ENCODE data around the gene MEPCE.
A peak's percentile ranks its signal among the peaks of the same experiment; 100 is the strongest.

MEPCE gene

GRCh38 chr7:100415448-100415847, 14.2 kb upstream of the MEPCE start:
- no peak overlapping the region for H2BK15ac ChIP-seq (ENCODE audit: low read length)
- no peaks in the 10 kb centered on the region for H3K9me3 ChIP-seq (replicated peaks in 1 of 2; ENCODE audit: control insufficient read depth in 2 of 2, insufficient read depth in 1 of 2, low read depth in 1 of 2, low read length in 2 of 2)
- DNase-seq (ENCODE audit: low spot score), result no peak
- H3K4me1 ChIP-seq (ENCODE audit: control insufficient read depth in 2 of 2, insufficient read depth in 1 of 2, low read depth in 1 of 2, low read length in 2 of 2), result peaks cover 0 to 4% of the 10 kb centered on the region in 2 donors
- H4K91ac ChIP-seq (ENCODE audit: low read depth, low read length, poor library complexity), result no peak overlapping the region
- no peak overlapping the region for H3K23ac ChIP-seq (ENCODE audit: low read depth, low read length, poor library complexity)
- peaks cover 0 to 1% (median 0%) of the 10 kb centered on the region in 3 experiments for H3K27me3 ChIP-seq (ENCODE audit: control insufficient read depth in 3 of 3, insufficient read depth in 3 of 3, low read depth in 1 of 3, low read length in 3 of 3)
- H3K4ac ChIP-seq (ENCODE audit: low read length), result no peak overlapping the region
- no peak overlapping the region for H2BK5ac ChIP-seq (ENCODE audit: low read length)
- H2AFZ ChIP-seq (ENCODE audit: low read length), result no peak overlapping the region
- H2BK120ac ChIP-seq (ENCODE audit: low read depth, low read length), result no peak overlapping the region
- no peak overlapping the region for H2AK5ac ChIP-seq (ENCODE audit: low read depth, low read length)
- no peaks in the 10 kb centered on the region for H3K36me3 ChIP-seq (replicated peaks in 1 of 2; ENCODE audit: control insufficient read depth in 2 of 2, insufficient read depth in 2 of 2, low read length in 2 of 2)
- H3K4me2 ChIP-seq (ENCODE audit: insufficient read depth, low read length, poor library complexity, severe bottlenecking), result no peak overlapping the region
- H4K8ac ChIP-seq (ENCODE audit: low read depth, low read length), result no peak overlapping the region
- H3K4me3 ChIP-seq (ENCODE audit: low read length in 2 of 2), result no peak overlapping the region
- H2BK12ac ChIP-seq (ENCODE audit: low read length), result no peak overlapping the region
- no peaks in the 10 kb centered on the region for H3K79me1 ChIP-seq (ENCODE audit: low read depth, low read length)
- no peak overlapping the region for H3K27ac ChIP-seq (replicated peaks; ENCODE audit: low read length)
- H3K9ac ChIP-seq (ENCODE audit: low read depth, low read length, poor library complexity), result no peak overlapping the region
- H3K14ac ChIP-seq (ENCODE audit: low read length), result no peak overlapping the region
- WGBS, 2 donors (ENCODE audit: extremely low coverage in 2 of 2, insufficient read length in 2 of 2, insufficient replicate concordance in 1 of 2), result no CpG with 5 or more reads among the region's 5 CpGs
- H3K18ac ChIP-seq (ENCODE audit: low read length), result no peak overlapping the region

GRCh38 chr7:100418930-100419659, 10.5 kb upstream of the MEPCE start:
- Histone ChIP-seq H4K91ac (ENCODE audit: low read depth, low read length, poor library complexity) (no peak overlapping the region), H3K4me3 (ENCODE audit: low read length in 2 of 2) (no peak overlapping the region), H3K27ac (replicated peaks; ENCODE audit: low read length) (no peak overlapping the region), H3K9me3 (replicated peaks in 1 of 2; ENCODE audit: control insufficient read depth in 2 of 2, insufficient read depth in 1 of 2, low read depth in 1 of 2, low read length in 2 of 2) (no peaks in the 10 kb centered on the region), H3K18ac (ENCODE audit: low read length) (no peak overlapping the region), H3K27me3 (ENCODE audit: control insufficient read depth in 3 of 3, insufficient read depth in 3 of 3, low read depth in 1 of 3, low read length in 3 of 3) (no peaks in the 10 kb centered on the region), H3K36me3 (replicated peaks in 1 of 2; ENCODE audit: control insufficient read depth in 2 of 2, insufficient read depth in 2 of 2, low read length in 2 of 2) (no peaks in the 10 kb centered on the region), H3K9ac (ENCODE audit: low read depth, low read length, poor library complexity) (no peak overlapping the region), H2BK12ac (ENCODE audit: low read length) (no peak overlapping the region), H2AK5ac (ENCODE audit: low read depth, low read length) (no peak overlapping the region), H2BK120ac (ENCODE audit: low read depth, low read length) (no peak overlapping the region), H3K23ac (ENCODE audit: low read depth, low read length, poor library complexity) (no peak overlapping the region), H3K4me2 (ENCODE audit: insufficient read depth, low read length, poor library complexity, severe bottlenecking) (no peak overlapping the region), H3K14ac (ENCODE audit: low read length) (no peak overlapping the region), H4K8ac (ENCODE audit: low read depth, low read length) (no peak overlapping the region), H2BK15ac (ENCODE audit: low read length) (no peak overlapping the region), H3K79me1 (ENCODE audit: low read depth, low read length) (no peaks in the 10 kb centered on the region), H2BK5ac (ENCODE audit: low read length) (no peak overlapping the region), H2AFZ (ENCODE audit: low read length) (peak overlapping the region; percentile 41), H3K4ac (ENCODE audit: low read length) (no peak overlapping the region), H3K4me1 (ENCODE audit: control insufficient read depth in 2 of 2, insufficient read depth in 1 of 2, low read depth in 1 of 2, low read length in 2 of 2) (no peaks in the 10 kb centered on the region)
- no peak for DNase-seq (ENCODE audit: low spot score)
- no CpG with 5 or more reads among the region's 1 CpG for WGBS, 2 donors (ENCODE audit: extremely low coverage in 2 of 2, insufficient read length in 2 of 2, insufficient replicate concordance in 1 of 2)

- H3K79me1 ChIP-seq (ENCODE audit: low read depth, low read length), result no peaks in the 10 kb centered on the region
- H3K4ac ChIP-seq (ENCODE audit: low read length), result no peak overlapping the region
- no peak overlapping the region for H3K18ac ChIP-seq (ENCODE audit: low read length)
- DNase-seq (ENCODE audit: low spot score), result no peak
- no peaks in the 10 kb centered on the region for H3K9me3 ChIP-seq (replicated peaks in 1 of 2; ENCODE audit: control insufficient read depth in 2 of 2, insufficient read depth in 1 of 2, low read depth in 1 of 2, low read length in 2 of 2)
- H3K9ac ChIP-seq (ENCODE audit: low read depth, low read length, poor library complexity), result no peak overlapping the region
- no peaks in the 10 kb centered on the region for H3K4me1 ChIP-seq (ENCODE audit: control insufficient read depth in 2 of 2, insufficient read depth in 1 of 2, low read depth in 1 of 2, low read length in 2 of 2)
- H3K36me3 ChIP-seq (replicated peaks in 1 of 2; ENCODE audit: control insufficient read depth in 2 of 2, insufficient read depth in 2 of 2, low read length in 2 of 2), result no peaks in the 10 kb centered on the region
- H2BK15ac ChIP-seq (ENCODE audit: low read length), result no peak overlapping the region
- H2BK12ac ChIP-seq (ENCODE audit: low read length), result no peak overlapping the region
- no peak overlapping the region for H2AK5ac ChIP-seq (ENCODE audit: low read depth, low read length)
- no peak overlapping the region for H4K91ac ChIP-seq (ENCODE audit: low read depth, low read length, poor library complexity)
- no peak overlapping the region for H3K4me3 ChIP-seq (ENCODE audit: low read length in 2 of 2)
- no CpG with 5 or more reads among the region's 1 CpG for WGBS, 2 donors (ENCODE audit: extremely low coverage in 2 of 2, insufficient read length in 2 of 2, insufficient replicate concordance in 1 of 2)
- H3K27me3 ChIP-seq (ENCODE audit: control insufficient read depth in 3 of 3, insufficient read depth in 3 of 3, low read depth in 1 of 3, low read length in 3 of 3), result no peaks in the 10 kb centered on the region
- H3K23ac ChIP-seq (ENCODE audit: low read depth, low read length, poor library complexity), result no peak overlapping the region
- H2BK5ac ChIP-seq (ENCODE audit: low read length), result no peak overlapping the region
- H3K14ac ChIP-seq (ENCODE audit: low read length), result no peak overlapping the region
- H2BK120ac ChIP-seq (ENCODE audit: low read depth, low read length), result no peak overlapping the region
- H3K27ac ChIP-seq (replicated peaks; ENCODE audit: low read length), result no peak overlapping the region
- H2AFZ ChIP-seq (ENCODE audit: low read length), result peak overlapping the region; percentile 41
- H3K4me2 ChIP-seq (ENCODE audit: insufficient read depth, low read length, poor library complexity, severe bottlenecking), result no peak overlapping the region
- H4K8ac ChIP-seq (ENCODE audit: low read depth, low read length), result no peak overlapping the region
Observed at GRCh38 chr7:100419660-100420226, 9.9 kb upstream of the MEPCE start.

GRCh38 chr7:100423315-100423714, 6.3 kb upstream of the MEPCE start:
- Histone ChIP-seq H2BK15ac (ENCODE audit: low read length) (no peak overlapping the region), H3K9ac (ENCODE audit: low read depth, low read length, poor library complexity) (no peak overlapping the region)
- WGBS, 2 donors (ENCODE audit: extremely low coverage in 2 of 2, insufficient read length in 2 of 2, insufficient replicate concordance in 1 of 2), result no CpG with 5 or more reads among the region's 6 CpGs

More at GRCh38 chr7:100423315-100423714, 6.3 kb upstream of the MEPCE start:
- Histone ChIP-seq H3K4ac (ENCODE audit: low read length) (no peak overlapping the region), H2AK5ac (ENCODE audit: low read depth, low read length) (no peak overlapping the region), H3K4me2 (ENCODE audit: insufficient read depth, low read length, poor library complexity, severe bottlenecking) (no peak overlapping the region), H2BK5ac (ENCODE audit: low read length) (no peak overlapping the region), H3K27me3 (ENCODE audit: control insufficient read depth in 3 of 3, insufficient read depth in 3 of 3, low read depth in 1 of 3, low read length in 3 of 3) (peaks cover 0 to 2% (median 0%) of the 10 kb centered on the region in 3 experiments), H3K4me3 (ENCODE audit: low read length in 2 of 2) (no peak overlapping the region), H3K18ac (ENCODE audit: low read length) (no peak overlapping the region), H2BK120ac (ENCODE audit: low read depth, low read length) (no peak overlapping the region), H2BK12ac (ENCODE audit: low read length) (no peak overlapping the region), H3K36me3 (replicated peaks in 1 of 2; ENCODE audit: control insufficient read depth in 2 of 2, insufficient read depth in 2 of 2, low read length in 2 of 2) (no peaks in the 10 kb centered on the region), H3K79me1 (ENCODE audit: low read depth, low read length) (no peaks in the 10 kb centered on the region), H4K91ac (ENCODE audit: low read depth, low read length, poor library complexity) (no peak overlapping the region), H4K8ac (ENCODE audit: low read depth, low read length) (no peak overlapping the region), H3K27ac (replicated peaks; ENCODE audit: low read length) (no peak overlapping the region), H3K9me3 (replicated peaks in 1 of 2; ENCODE audit: control insufficient read depth in 2 of 2, insufficient read depth in 1 of 2, low read depth in 1 of 2, low read length in 2 of 2) (peaks cover 4% of the 10 kb centered on the region in 2 donors), H3K23ac (ENCODE audit: low read depth, low read length, poor library complexity) (no peak overlapping the region), H3K14ac (ENCODE audit: low read length) (no peak overlapping the region), H2AFZ (ENCODE audit: low read length) (no peak overlapping the region), H3K4me1 (ENCODE audit: control insufficient read depth in 2 of 2, insufficient read depth in 1 of 2, low read depth in 1 of 2, low read length in 2 of 2) (peaks cover 0 to 2% of the 10 kb centered on the region in 2 donors)
- DNase-seq (ENCODE audit: low spot score), result no peak
